NCI-H187 treated with DMSO at 0.1 percent for 48 hours (cell line): Measurements from ENCODE around the gene ALPL.

Experiments used
- DNase-seq: peaks from one replicate; lab custom pipeline; 2025; lab: John Stamatoyannopoulos, UW

The ALPL gene

GRCh38 chr1:21576031-21576797, 67.0 kb downstream of the ALPL start:
- DNase-seq: no peak

DNA sequence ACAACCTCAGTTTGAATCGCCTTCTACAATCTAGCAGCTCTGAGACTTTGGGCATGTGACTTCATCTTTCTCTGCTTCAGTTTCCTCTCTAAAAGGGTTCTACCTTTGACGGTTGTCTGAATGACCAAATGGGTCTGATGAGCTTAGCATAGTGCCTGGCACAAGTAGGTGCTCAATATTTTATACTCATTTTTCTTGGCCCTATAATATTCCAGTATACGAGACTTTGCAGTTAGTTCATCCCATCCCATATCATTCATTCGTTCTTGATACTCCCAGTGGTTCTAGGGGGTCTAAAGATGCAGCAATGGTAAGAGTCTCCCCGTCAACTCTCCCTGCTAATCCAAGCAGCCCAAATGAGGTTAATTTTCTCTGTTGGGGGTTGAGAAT, 67.6 kb downstream of the ALPL start:
- no peak for DNase-seq

DNA sequence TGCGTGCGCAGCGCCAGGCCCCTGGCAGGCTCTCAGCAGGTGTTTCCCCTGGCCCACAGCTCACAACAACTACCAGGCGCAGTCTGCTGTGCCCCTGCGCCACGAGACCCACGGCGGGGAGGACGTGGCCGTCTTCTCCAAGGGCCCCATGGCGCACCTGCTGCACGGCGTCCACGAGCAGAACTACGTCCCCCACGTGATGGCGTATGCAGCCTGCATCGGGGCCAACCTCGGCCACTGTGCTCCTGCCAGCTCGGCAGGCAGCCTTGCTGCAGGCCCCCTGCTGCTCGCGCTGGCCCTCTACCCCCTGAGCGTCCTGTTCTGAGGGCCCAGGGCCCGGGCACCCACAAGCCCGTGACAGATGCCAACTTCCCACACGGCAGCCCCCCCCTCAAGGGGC, 68.1 kb downstream of the ALPL start:
- DNase-seq: no peak

GRCh38 chr1:21577933-21578332, 68.7 kb downstream of the ALPL start:
- DNase-seq: no peak

DNA sequence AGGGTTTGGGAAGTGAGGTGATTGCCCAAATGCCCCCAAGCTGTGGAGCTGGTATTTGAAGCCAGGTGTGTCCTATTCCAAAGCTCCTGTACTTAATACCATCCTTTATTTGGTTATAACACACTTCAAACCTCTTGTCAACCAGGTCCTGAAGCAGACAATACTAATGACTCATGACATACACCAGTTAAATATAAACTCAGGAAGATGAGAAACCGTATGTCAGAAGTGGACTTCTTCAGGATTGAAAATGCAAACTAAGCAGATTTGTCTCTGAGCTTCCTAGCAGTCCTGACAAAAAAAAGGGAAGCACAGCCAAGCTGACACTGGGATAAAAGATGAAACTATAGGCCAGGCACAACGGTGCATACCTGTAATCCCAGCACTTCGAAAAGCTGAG, 70.6 kb downstream of the ALPL start:
- peak; percentile 37 for DNase-seq

- DNase-seq: no peak
These were observed 74.9 kb downstream of the ALPL start for GRCh38 chr1:21584096-21584495.

DNA sequence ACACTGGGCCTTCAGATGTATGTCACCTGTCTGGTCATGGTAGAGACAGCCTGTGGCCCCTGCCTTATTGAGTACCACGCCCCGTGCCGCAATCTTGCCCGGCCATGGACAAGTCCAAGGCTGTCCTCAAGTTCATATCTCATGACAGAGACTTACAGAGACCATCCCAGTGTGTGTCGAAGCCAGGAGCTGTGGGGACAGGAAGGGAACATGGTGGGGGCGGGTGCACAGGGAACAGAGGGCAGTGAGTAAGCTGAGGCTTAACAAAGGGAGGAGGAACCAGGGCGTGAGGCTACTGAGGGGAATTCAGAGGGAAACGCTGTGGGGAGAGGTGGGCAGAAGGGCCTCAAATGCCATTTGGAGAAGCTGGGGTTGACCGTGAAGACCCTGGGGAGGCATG, 75.8 kb downstream of the ALPL start:
- DNase-seq: no peak

DNA sequence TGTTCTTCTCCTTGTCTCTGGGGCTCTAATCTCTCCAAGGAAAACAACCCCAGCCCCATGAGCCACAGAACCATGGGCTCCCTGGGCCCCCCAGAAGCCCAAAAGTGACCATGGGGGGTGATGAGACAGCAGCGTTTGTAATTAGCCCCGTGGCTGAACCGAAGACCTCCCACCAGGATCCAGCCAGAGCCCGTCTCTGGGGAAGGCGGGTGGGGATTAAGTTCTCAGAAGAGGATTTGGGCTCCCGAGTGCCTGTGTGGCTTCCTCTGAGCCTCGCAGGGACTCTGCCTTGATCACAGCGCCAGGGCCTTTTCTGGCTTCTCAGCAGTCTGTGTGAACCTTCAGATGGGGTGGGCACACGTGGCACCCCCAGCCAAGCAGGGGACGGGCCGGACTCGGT, 77.0 kb downstream of the ALPL start:
- no peak for DNase-seq

GRCh38 chr1:21586846-21587601, 77.8 kb downstream of the ALPL start:
- no peak for DNase-seq

DNA sequence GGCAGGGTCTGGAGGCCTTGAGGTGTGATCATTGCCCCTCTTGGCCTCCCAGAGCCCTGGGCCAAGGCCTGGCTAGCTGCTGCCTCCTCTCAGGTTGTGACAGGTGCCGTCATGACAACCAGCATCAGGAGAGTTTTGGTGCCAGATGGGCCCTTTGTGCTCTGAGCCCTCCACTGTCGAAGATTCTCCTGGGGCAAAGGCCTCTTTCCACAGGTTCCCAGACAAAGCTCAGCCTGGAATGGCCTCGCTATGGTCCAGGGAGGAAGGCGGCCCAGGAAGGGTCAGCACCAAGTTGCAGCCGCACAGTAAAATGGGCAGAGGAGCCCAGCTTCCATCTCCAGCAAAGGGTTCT, 78.4 kb downstream of the ALPL start:
- no peak for DNase-seq

DNA sequence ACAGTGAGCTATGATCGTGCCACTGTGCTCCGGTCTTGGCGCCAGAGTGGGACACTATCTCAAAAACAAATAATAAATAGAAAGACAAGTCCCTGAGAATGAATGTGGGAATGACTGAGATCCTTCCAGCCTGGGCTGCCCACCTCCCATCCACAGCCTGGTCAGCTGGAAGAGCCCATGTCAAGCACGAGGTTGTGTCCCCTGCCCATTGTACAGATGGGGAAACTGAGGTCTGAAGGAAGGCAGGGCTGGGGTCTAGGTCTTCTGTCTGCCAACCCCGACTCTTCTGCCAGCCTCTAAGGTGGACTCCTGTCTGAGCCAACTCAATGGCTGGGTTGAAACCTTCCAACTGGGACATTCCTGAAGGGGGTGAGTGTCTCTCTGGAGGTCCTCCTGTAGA, 80.4 kb downstream of the ALPL start:
- DNase-seq: no peak

DNA sequence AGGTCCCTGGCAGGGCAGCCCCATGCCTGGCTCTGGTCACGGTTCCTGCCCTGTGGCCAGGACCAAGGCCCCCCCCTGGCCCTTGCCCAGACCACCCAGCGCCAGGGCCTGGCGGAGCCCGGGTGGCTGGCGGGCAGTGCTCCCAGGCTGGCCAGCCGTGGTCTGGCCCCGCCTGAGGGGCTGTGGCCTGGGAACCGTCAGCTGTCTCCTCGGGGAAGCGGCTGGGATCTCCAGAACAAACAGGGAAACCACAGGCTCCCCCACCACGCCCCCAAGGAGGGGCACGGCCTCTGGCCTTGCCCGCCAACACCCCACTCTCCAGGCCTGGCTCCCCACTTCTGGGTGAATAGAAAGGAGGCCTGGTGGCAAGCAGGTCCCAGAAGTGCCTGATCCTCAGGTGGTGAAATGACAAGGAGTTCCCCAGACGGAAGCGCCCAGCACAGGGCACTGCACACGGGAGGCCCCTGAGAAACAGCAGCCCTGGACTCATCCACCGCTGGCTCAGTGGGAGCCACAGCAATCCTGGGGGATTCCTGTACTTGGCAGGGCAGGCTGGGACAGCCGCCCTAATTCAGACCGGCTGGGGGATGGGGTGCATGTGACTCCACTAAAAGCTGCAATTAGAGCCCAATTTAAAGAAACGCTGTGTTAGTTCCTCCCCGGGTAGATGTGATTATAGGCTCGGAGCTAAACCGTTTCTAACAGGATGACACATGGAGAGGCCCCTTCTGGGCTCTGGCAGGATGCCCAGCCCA, 81.1 kb downstream of the ALPL start:
- no peak for DNase-seq

- DNase-seq: no peak
These were observed 81.7 kb downstream of the ALPL start for GRCh38 chr1:21590934-21591333.

DNA sequence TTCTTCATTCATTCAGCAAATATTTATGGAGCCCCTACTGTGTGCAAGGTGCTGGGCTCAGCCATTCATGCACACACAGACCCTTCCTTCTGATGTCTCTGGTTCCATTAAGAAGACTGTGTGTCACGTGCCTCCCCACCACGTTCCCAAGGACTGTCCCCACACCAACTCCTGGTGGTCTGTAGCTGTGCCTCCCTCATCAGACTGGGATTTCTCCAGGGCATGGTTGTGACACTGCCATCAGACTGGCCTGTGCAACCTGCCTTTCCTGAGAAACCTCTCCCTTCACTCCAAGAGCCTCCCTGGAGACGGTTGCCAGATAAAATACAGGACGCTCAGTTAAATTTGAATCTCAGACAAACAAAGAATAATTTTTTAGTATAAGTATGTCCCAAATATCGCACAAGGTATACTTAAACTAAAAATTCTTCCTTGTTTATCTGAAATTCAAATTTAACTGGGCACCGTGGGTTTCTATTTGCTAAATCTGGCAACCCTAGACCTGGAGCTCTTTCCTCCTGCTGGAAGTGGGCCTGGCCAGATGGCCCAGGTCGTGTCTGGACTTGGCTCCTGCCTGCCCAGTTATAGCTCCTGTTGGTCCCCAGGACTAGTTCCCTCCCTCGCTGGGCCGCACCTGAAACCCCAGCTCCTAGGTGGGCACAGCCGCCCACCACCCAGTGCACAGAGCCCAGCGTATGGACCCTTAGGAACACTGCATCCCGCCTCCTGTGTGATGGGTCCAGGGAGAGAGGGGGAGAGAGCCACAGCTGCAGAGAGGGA, 83.1 kb downstream of the ALPL start:
- no peak for DNase-seq

DNA sequence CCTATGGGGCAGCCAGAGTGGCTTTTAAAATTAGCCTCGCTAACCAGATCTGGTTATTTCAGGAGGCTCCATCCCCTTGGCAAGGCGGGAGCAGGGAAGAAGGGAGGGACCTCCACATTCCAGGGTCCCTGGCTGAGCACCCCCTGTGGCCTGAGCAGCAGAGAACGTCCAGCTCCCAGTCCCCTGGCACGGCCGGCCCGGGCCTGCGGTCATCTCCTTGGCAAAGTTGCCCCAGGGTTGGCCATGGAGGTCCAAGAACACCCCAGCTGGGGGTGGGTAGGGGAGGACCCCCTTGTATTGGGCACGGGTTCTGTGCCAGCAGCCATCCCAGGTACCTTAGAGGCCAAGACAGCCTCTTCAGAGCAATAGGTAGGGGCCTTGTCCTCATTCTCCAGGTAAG, 84.0 kb downstream of the ALPL start:
- DNase-seq: no peak

- DNase-seq: no peak
These were observed 85.3 kb downstream of the ALPL start for GRCh38 chr1:21594501-21594900.

DNA sequence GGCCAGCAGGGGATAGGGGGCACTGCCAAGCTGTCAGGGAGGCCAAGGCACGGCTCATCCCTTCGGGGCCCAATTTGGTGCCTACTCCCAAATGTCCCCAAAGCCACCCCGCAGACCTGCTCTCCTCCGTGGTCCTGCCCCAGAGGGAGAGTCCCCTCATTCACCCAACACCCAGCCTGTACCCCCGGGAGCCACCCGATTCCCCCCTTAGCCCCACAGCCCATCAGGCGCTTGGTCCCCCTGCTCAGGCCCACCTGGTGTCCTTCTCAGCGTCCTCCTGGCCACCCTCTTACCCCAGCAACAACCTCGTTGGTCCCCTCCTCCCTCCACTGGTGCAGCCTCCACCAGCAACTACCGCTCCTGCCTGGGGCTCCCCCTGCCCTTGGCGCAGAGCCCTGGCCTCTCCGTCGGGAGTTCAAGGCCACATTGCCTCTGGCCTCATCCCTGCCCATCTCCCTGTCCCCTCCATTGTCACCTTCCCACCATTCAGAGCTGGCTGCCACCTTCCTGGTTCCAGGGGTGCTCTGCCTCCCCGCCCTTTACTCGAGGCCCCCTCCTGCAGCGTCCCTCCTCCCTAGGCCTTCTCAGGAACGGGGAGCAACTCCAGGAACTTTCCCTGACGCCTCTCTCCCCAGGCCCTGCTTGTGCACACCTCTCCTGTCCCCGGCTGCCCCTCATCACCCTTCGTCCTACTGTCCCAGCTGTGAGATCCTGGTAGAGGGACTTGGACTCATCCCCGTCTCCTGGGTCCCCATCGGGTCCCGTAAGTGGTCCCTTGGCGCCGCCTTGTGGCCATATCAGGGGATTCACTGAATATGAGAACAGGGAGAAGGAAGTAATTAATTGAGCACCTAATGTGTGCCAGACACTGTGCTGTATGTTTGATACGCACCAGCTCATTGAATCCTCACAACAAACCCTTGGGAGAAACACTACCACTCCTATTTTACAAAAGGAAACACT, 86.0 kb downstream of the ALPL start:
- no peak for DNase-seq

- DNase-seq: no peak
These were observed 87.0 kb downstream of the ALPL start for GRCh38 chr1:21596174-21596573.

GRCh38 chr1:21596628-21597027, 87.4 kb downstream of the ALPL start:
- no peak for DNase-seq

DNA sequence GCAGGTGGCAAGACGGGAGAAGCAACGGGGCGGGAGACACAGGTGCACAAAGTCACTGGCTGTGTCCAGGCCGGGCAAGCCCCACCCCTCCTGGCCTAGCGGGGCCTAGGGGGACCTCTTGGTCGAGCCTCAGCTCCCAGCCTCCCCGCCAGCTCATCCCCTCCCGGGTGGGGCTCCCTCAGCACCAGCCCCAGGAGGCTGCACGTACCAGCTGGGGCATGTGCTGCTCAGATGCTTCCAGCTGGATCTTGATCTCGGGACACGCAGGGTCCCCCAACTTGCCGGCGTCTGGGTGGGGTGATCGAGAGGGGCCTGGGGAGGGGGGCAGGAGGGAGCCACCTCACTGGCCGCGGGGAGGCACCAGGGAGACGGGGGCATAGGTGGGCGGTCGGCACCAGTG, 88.5 kb downstream of the ALPL start:
- no peak for DNase-seq

DNA sequence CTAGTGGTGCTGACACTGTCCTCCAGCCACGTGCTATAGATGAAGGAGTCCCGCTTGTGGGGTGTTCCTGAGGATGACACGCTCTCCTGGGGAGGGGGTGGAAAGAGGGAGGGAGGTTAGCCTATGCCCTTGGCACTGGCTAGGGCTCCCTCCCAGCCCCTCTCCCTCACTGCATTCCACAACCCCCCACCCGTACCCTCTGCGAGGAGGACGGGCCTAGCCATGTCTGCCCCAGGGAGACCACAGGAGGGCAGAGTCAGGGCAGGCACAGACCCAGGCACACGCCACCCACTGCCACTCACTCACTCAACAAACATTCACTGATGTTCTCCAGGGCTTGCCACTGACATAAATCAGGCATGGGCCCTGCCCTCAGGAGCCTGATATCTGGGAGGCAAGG, 89.2 kb downstream of the ALPL start:
- no peak for DNase-seq
